Activated T-cell treated with anti-CD3 and anti-CD28 coated beads, Interleukin-2, amount 50 U/mL, for 4 hours (primary cell): ENCODE results near the gene PCYT1A. TPM values are rescaled to one million over a fixed set of nuclear protein-coding genes. Genes with fewer than 3 reads are reported as not detected.
"Not testable (repeated sequence)": the region's sequence is repeated elsewhere in the genome, so short reads cannot be mapped to it uniquely, and the experiment has no call there.

ENCODE experiments used
- ATAC-seq, 2 donors: fragments of 200-7000 bp; cut with Tn5 transposase; one replicate each; pipeline ENCODE4 v1.10.0; 2021
- DNase-seq: peaks from one replicate; pipeline ENCODE4 v3.0.0-alpha.2; 2020
- H3K27me3 Mint-ChIP-seq: one replicate; pipeline ENCODE4 v1.8.0; 2021; ENCODE audit warnings: low read depth, mixed read lengths
- H3K36me3 Mint-ChIP-seq: one replicate; pipeline ENCODE4 v1.8.0; 2022; ENCODE audit warnings: mixed read lengths; ENCODE audit not compliant: insufficient read depth
- H3K4me1 Mint-ChIP-seq: one replicate; pipeline ENCODE4 v1.8.0; 2021; ENCODE audit warnings: low read depth, mixed read lengths
- H3K4me3 Mint-ChIP-seq: one replicate; pipeline ENCODE4 v1.8.0; 2021; ENCODE audit warnings: mild to moderate bottlenecking, moderate library complexity, mixed read lengths
- H3K9me3 Mint-ChIP-seq: one replicate; pipeline ENCODE4 v1.8.0; 2021; ENCODE audit warnings: mixed read lengths
- total RNA-seq, 3 donors: library from RNA; stranded (reverse); gene quantifications; one replicate each; pipeline ENCODE4 v1.2.1, GENCODE V29; 2021

Gene PCYT1A
- total RNA-seq, 3 donors from 2014 or later: 53.5 to 66.9 (median 56.2) TPM

GRCh38 chr3:196272826-196273225 is 14.7 kb downstream of the PCYT1A start:
- no peaks in the 10 kb centered on the region for H3K27me3 Mint-ChIP-seq
- H3K36me3 Mint-ChIP-seq: peaks cover 34% of the 10 kb centered on the region
- H3K4me3 Mint-ChIP-seq: no peak overlapping the region
- no peak for DNase-seq
- no peak for ATAC-seq
- peaks cover 45% of the 10 kb centered on the region for H3K4me1 Mint-ChIP-seq
- H3K9me3 Mint-ChIP-seq: no peaks in the 10 kb centered on the region

GRCh38 chr3:196270499-196270898 is 17.0 kb downstream of the PCYT1A start:
- H3K36me3 Mint-ChIP-seq: peaks cover 34% of the 10 kb centered on the region
- no peaks in the 10 kb centered on the region for H3K9me3 Mint-ChIP-seq
- H3K4me1 Mint-ChIP-seq: peaks cover 39% of the 10 kb centered on the region
- no peaks in the 10 kb centered on the region for H3K27me3 Mint-ChIP-seq
- no peak for DNase-seq
- H3K4me3 Mint-ChIP-seq: no peak overlapping the region
- ATAC-seq: no peak

GRCh38 chr3:196268284-196269163 is 19.0 kb downstream of the PCYT1A start:
- Mint-ChIP-seq H3K4me1 (peaks cover 26% of the 10 kb centered on the region), H3K27me3 (no peaks in the 10 kb centered on the region), H3K36me3 (peaks cover 33% of the 10 kb centered on the region), H3K9me3 (no peaks in the 10 kb centered on the region), H3K4me3 (no peak overlapping the region)
- ATAC-seq: no peak
- DNase-seq: no peak

- Mint-ChIP-seq H3K27me3 (no peaks in the 10 kb centered on the region), H3K9me3 (no peaks in the 10 kb centered on the region), H3K4me1 (peaks cover 7% of the 10 kb centered on the region), H3K36me3 (peaks cover 26% of the 10 kb centered on the region), H3K4me3 (no peak overlapping the region)
- ATAC-seq (no peak), DNase-seq (no peak)
These were observed 23.7 kb downstream of the PCYT1A start for GRCh38 chr3:196263819-196264218.

- H3K4me3 Mint-ChIP-seq: no peak overlapping the region
- H3K27me3 Mint-ChIP-seq: no peaks in the 10 kb centered on the region
- H3K9me3 Mint-ChIP-seq: no peaks in the 10 kb centered on the region
- peaks cover 24% of the 10 kb centered on the region for H3K36me3 Mint-ChIP-seq
- ATAC-seq (no peak), DNase-seq (no peak)
- H3K4me1 Mint-ChIP-seq: peaks cover 7% of the 10 kb centered on the region
These were observed 26.7 kb downstream of the PCYT1A start for GRCh38 chr3:196260784-196261183.

GRCh38 chr3:196255776-196256175 is 31.8 kb downstream of the PCYT1A start:
- ATAC-seq (no peak), DNase-seq (no peak)
- Mint-ChIP-seq H3K4me1 (peaks cover 4% of the 10 kb centered on the region), H3K36me3 (peaks cover 18% of the 10 kb centered on the region), H3K9me3 (no peaks in the 10 kb centered on the region), H3K27me3 (no peaks in the 10 kb centered on the region), H3K4me3 (no peak overlapping the region)

- Mint-ChIP-seq H3K27me3 (no peaks in the 10 kb centered on the region), H3K4me1 (peaks cover 4% of the 10 kb centered on the region), H3K9me3 (no peaks in the 10 kb centered on the region), H3K36me3 (peaks cover 16% of the 10 kb centered on the region), H3K4me3 (no peak overlapping the region)
- DNase-seq (no peak), ATAC-seq (no peak)
These were observed 32.9 kb downstream of the PCYT1A start for GRCh38 chr3:196254376-196255283.

GRCh38 chr3:196251918-196252317 is 35.6 kb downstream of the PCYT1A start:
- Mint-ChIP-seq H3K36me3 (peaks cover 19% of the 10 kb centered on the region), H3K4me1 (peaks cover 4% of the 10 kb centered on the region), H3K27me3 (no peaks in the 10 kb centered on the region), H3K9me3 (no peaks in the 10 kb centered on the region), H3K4me3 (no peak overlapping the region)
- no peak for DNase-seq
- no peak for ATAC-seq

- ATAC-seq (peak in 1 of 2 donors; percentile 63), DNase-seq (no peak)
- Mint-ChIP-seq H3K36me3 (peaks cover 19% of the 10 kb centered on the region), H3K4me1 (peaks cover 2% of the 10 kb centered on the region), H3K9me3 (no peaks in the 10 kb centered on the region), H3K4me3 (no peak overlapping the region), H3K27me3 (no peaks in the 10 kb centered on the region)
These were observed 40.8 kb downstream of the PCYT1A start for GRCh38 chr3:196246612-196247308.

GRCh38 chr3:196244166-196244565 is 43.4 kb downstream of the PCYT1A start:
- not testable (repeated sequence) for ATAC-seq, H3K9me3 Mint-ChIP-seq, H3K4me3 Mint-ChIP-seq, H3K4me1 Mint-ChIP-seq, H3K27me3 Mint-ChIP-seq, DNase-seq
- peaks cover 30% of the 10 kb centered on the region for H3K36me3 Mint-ChIP-seq

GRCh38 chr3:196241704-196242103 is 45.8 kb downstream of the PCYT1A start:
- peaks cover 2% of the 10 kb centered on the region for H3K4me1 Mint-ChIP-seq
- ATAC-seq: no peak
- no peaks in the 10 kb centered on the region for H3K9me3 Mint-ChIP-seq
- H3K27me3 Mint-ChIP-seq: no peaks in the 10 kb centered on the region
- H3K4me3 Mint-ChIP-seq: no peak overlapping the region
- H3K36me3 Mint-ChIP-seq: peaks cover 43% of the 10 kb centered on the region
- no peak for DNase-seq

GRCh38 chr3:196240424-196240823 is 47.1 kb downstream of the PCYT1A start:
- peaks cover 2% of the 10 kb centered on the region for H3K4me1 Mint-ChIP-seq
- H3K4me3 Mint-ChIP-seq: no peak overlapping the region
- DNase-seq (no peak), ATAC-seq (no peak)
- H3K27me3 Mint-ChIP-seq: no peaks in the 10 kb centered on the region
- peaks cover 36% of the 10 kb centered on the region for H3K36me3 Mint-ChIP-seq
- H3K9me3 Mint-ChIP-seq: no peaks in the 10 kb centered on the region

- Mint-ChIP-seq H3K4me3 (no peak overlapping the region), H3K36me3 (peaks cover 33% of the 10 kb centered on the region), H3K27me3 (no peaks in the 10 kb centered on the region), H3K9me3 (no peaks in the 10 kb centered on the region), H3K4me1 (peaks cover 2% of the 10 kb centered on the region)
- DNase-seq (no peak), ATAC-seq (no peak)
These were observed 48.6 kb downstream of the PCYT1A start for GRCh38 chr3:196238612-196239560.
